HepG2 (cell line): Measurements from ENCODE around the gene DNM3. TPM values are rescaled to one million over a fixed set of nuclear protein-coding genes. Genes with fewer than 3 reads are reported as not detected.

ENCODE experiments used
- HDAC6 ChIP-seq: fragments of 200-600 bp; sonication (generic); IDR thresholded peaks from 2 replicates; pipeline ENCODE4 v1.7.0; 2017; ENCODE audit warnings: mild to moderate bottlenecking, antibody characterized with exemption, low read length, low read depth
- MBNL3 ChIP-seq: fragments of 250-450 bp; sonication (Bioruptor Pico); conservative IDR thresholded peaks from 2 replicates; pipeline ENCODE4 v1.8.0; 2022; ENCODE audit warnings: mild to moderate bottlenecking, inconsistent platforms
- SP4 ChIP-seq: sonication (generic); formaldehyde crosslinking; IDR thresholded peaks from 2 replicates; pipeline ENCODE4 v1.8.1; 2023; ENCODE audit warnings: mild to moderate bottlenecking, missing genetic modification reagents
- SPEN ChIP-seq: sonication (generic); formaldehyde crosslinking; IDR thresholded peaks from 2 replicates; pipeline ENCODE4 v1.5.1; 2020; ENCODE audit warnings: low read depth, mild to moderate bottlenecking, missing genetic modification reagents
- TAF1 ChIP-seq: sonication (generic); formaldehyde crosslinking; IDR thresholded peaks from 2 replicates; pipeline ENCODE4 v1.4.0; 2020; ENCODE audit warnings: missing genetic modification reagents
- ZFP90 ChIP-seq: sonication (generic); formaldehyde crosslinking; IDR thresholded peaks from 2 replicates; pipeline ENCODE4 v1.8.0; 2022; ENCODE audit warnings: missing genetic modification reagents, mild to moderate bottlenecking, inconsistent platforms, borderline replicate concordance
- ZMAT3 ChIP-seq: sonication (generic); formaldehyde crosslinking; conservative IDR thresholded peaks from 2 replicates; pipeline ENCODE4 v1.7.0; 2021; ENCODE audit warnings: missing genetic modification reagents
- ZNF230 ChIP-seq: sonication (generic); formaldehyde crosslinking; IDR thresholded peaks from 2 replicates; pipeline ENCODE4 v1.4.0; 2020; ENCODE audit warnings: mild to moderate bottlenecking, missing genetic modification reagents
- ZNF562 ChIP-seq: sonication (generic); formaldehyde crosslinking; IDR thresholded peaks from 2 replicates; pipeline ENCODE4 v1.8.0; 2022; ENCODE audit warnings: missing genetic modification reagents, borderline replicate concordance
- ZNF746 ChIP-seq: sonication (generic); formaldehyde crosslinking; IDR thresholded peaks from 2 replicates; pipeline ENCODE4 v1.8.0; 2022; ENCODE audit warnings: mild to moderate bottlenecking, missing genetic modification reagents
- ZNF749 ChIP-seq: sonication (generic); formaldehyde crosslinking; IDR thresholded peaks from 2 replicates; pipeline ENCODE4 v1.8.0; 2022; ENCODE audit warnings: mild to moderate bottlenecking, missing genetic modification reagents, moderate library complexity, borderline replicate concordance
- ZNF792 ChIP-seq: IDR thresholded peaks from 2 replicates; pipeline ENCODE4 v1.6.1; 2016
- ZNF816 ChIP-seq: sonication (generic); formaldehyde crosslinking; IDR thresholded peaks from 2 replicates; pipeline ENCODE4 v1.8.0; 2022; ENCODE audit warnings: missing genetic modification reagents, mild to moderate bottlenecking, borderline replicate concordance
- polyA plus RNA-seq, 8 experiments: library from polyadenylated mRNA; depleted of rRNA in 3 of 8; stranded (reverse) in 7 of 8; unstranded in 1 of 8; fragments of >200 nt; fragmentation: Illumina TruSeq in 4 of 8; extraction: Trizol in 4 of 8; gene quantifications; 2 replicates each; pipeline versions ENCODE4 v1.2.1 to v1.2.3, GENCODE V29; 2011 to 2016; ENCODE audit warnings: low read depth in 4 of 8, missing spikeins in 1 of 8, mixed read lengths in 1 of 8; ENCODE audit not compliant: insufficient read depth in 1 of 8
- total RNA-seq, 5 experiments: library from RNA; depleted of rRNA; stranded (reverse); fragments of >200 nt; fragmentation: Illumina TruSeq; extraction: Trizol; gene quantifications; 2 replicates each; pipeline ENCODE4 v1.2.3, GENCODE V29; 2016; ENCODE audit warnings: low read depth in 1 of 5
- TF ChIP-seq, protein P1 (sequence below): sonication (generic); formaldehyde crosslinking; IDR thresholded peaks from 2 replicates; pipeline ENCODE4 v1.4.0; 2020; ENCODE audit warnings: mild to moderate bottlenecking, missing genetic modification reagents
- TF ChIP-seq, protein P2 (sequence below): sonication (generic); formaldehyde crosslinking; IDR thresholded peaks from 2 replicates; pipeline ENCODE4 v1.8.1; 2023; ENCODE audit warnings: mild to moderate bottlenecking, missing genetic modification reagents
- TF ChIP-seq, protein P3 (sequence below): sonication (generic); formaldehyde crosslinking; IDR thresholded peaks from 2 replicates; pipeline ENCODE4 v1.4.0; 2020; ENCODE audit warnings: mild to moderate bottlenecking, low read depth, missing genetic modification reagents
- TF ChIP-seq, protein P4 (sequence below): sonication (generic); formaldehyde crosslinking; IDR thresholded peaks from 2 replicates; pipeline ENCODE4; 2020; ENCODE audit warnings: missing genetic modification reagents, mild to moderate bottlenecking, borderline replicate concordance

The DNM3 gene
- total and polyA plus RNA-seq, 2 of the 13 experiments (the other 11 are each of a cell fraction or from before 2014, with no cell fraction given), result 0.05 TPM; not detected in 1

DNA sequence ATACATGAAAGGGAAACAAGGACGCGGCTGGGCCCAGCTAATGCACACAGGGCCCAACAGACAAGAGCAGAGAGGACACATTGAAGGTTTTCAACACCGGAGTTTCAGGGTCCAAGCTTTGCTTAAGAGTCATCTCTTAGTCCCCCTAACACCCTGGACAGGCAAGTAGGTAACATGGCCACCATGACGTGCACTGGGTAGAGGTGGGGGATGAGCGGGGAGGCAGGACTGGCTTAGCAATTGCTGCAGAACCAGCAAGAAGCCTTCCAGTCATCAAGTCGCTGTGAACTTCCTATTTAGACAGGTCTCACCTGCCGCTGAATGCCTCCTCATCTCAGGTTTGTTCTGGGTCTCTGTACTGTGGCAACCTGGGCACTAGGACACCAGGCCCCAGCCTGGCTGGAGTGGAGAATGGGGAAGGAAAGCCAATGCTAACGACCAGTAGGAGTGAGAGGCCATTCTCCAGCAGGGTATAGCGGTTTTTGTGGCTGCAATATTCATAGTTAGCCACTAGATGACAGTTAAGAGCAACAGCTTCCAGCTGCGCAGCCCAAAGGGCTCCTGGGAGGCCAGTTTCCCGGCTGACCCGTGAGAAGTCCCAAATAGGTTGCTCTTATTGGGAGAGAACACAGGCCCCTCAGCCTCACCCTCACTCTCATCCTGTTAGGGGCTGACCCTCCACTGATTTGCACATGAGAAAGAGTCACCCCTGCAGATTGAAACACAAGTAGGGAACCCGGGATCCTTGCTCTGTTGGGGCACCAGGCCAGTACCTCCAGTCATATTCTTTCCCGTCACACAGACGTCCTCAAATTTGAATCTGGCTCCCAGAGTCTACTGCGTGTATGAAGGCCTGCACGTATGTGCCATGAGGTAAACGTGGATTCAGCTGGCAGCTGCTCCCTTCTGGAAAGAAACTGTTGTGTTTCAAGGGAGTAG, 608.6 kb downstream of the DNM3 start (continued):
- TF ChIP-seq, protein P1, sequence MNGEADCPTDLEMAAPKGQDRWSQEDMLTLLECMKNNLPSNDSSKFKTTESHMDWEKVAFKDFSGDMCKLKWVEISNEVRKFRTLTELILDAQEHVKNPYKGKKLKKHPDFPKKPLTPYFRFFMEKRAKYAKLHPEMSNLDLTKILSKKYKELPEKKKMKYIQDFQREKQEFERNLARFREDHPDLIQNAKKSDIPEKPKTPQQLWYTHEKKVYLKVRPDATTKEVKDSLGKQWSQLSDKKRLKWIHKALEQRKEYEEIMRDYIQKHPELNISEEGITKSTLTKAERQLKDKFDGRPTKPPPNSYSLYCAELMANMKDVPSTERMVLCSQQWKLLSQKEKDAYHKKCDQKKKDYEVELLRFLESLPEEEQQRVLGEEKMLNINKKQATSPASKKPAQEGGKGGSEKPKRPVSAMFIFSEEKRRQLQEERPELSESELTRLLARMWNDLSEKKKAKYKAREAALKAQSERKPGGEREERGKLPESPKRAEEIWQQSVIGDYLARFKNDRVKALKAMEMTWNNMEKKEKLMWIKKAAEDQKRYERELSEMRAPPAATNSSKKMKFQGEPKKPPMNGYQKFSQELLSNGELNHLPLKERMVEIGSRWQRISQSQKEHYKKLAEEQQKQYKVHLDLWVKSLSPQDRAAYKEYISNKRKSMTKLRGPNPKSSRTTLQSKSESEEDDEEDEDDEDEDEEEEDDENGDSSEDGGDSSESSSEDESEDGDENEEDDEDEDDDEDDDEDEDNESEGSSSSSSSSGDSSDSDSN, result peak; percentile 37
- TF ChIP-seq ZNF792 (CRISPR knock-in tag) (0 out of 2 replicates have a peak, but pooled peaks have one; percentile 10), MBNL3 (CRISPR knock-in tag) (no peak), SPEN (CRISPR knock-in tag) (peak; percentile 30; the same call in 1 of the 2 replicates), ZNF562 (CRISPR knock-in tag) (no peak), ZFP90 (CRISPR knock-in tag) (peak; percentile 73; the same call in 1 of the 2 replicates), HDAC6 (no peak), ZNF816 (CRISPR knock-in tag) (peak; percentile 41; the same call in 1 of the 2 replicates), ZNF746 (CRISPR knock-in tag) (0 out of 2 replicates have a peak, but pooled peaks have one; percentile 17), SP4 (CRISPR knock-in tag) (peak; percentile 21), ZNF749 (CRISPR knock-in tag) (peak; percentile 79; the same call in 1 of the 2 replicates), TAF1 (CRISPR knock-in tag) (peak; percentile 64), ZMAT3 (CRISPR knock-in tag) (0 out of 2 replicates have a peak, but pooled peaks have one; percentile 32), ZNF230 (CRISPR knock-in tag) (peak; percentile 35; the same call in 1 of the 2 replicates)
- TF ChIP-seq, protein P2, sequence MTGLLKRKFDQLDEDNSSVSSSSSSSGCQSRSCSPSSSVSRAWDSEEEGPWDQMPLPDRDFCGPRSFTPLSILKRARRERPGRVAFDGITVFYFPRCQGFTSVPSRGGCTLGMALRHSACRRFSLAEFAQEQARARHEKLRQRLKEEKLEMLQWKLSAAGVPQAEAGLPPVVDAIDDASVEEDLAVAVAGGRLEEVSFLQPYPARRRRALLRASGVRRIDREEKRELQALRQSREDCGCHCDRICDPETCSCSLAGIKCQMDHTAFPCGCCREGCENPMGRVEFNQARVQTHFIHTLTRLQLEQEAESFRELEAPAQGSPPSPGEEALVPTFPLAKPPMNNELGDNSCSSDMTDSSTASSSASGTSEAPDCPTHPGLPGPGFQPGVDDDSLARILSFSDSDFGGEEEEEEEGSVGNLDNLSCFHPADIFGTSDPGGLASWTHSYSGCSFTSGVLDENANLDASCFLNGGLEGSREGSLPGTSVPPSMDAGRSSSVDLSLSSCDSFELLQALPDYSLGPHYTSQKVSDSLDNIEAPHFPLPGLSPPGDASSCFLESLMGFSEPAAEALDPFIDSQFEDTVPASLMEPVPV (CRISPR knock-in tag), result peak; percentile 52; the same call in 1 of the 2 replicates
- TF ChIP-seq, protein P3, sequence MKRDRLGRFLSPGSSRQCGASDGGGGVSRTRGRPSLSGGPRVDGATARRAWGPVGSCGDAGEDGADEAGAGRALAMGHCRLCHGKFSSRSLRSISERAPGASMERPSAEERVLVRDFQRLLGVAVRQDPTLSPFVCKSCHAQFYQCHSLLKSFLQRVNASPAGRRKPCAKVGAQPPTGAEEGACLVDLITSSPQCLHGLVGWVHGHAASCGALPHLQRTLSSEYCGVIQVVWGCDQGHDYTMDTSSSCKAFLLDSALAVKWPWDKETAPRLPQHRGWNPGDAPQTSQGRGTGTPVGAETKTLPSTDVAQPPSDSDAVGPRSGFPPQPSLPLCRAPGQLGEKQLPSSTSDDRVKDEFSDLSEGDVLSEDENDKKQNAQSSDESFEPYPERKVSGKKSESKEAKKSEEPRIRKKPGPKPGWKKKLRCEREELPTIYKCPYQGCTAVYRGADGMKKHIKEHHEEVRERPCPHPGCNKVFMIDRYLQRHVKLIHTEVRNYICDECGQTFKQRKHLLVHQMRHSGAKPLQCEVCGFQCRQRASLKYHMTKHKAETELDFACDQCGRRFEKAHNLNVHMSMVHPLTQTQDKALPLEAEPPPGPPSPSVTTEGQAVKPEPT (CRISPR knock-in tag), result no peak
- TF ChIP-seq, protein P4, sequence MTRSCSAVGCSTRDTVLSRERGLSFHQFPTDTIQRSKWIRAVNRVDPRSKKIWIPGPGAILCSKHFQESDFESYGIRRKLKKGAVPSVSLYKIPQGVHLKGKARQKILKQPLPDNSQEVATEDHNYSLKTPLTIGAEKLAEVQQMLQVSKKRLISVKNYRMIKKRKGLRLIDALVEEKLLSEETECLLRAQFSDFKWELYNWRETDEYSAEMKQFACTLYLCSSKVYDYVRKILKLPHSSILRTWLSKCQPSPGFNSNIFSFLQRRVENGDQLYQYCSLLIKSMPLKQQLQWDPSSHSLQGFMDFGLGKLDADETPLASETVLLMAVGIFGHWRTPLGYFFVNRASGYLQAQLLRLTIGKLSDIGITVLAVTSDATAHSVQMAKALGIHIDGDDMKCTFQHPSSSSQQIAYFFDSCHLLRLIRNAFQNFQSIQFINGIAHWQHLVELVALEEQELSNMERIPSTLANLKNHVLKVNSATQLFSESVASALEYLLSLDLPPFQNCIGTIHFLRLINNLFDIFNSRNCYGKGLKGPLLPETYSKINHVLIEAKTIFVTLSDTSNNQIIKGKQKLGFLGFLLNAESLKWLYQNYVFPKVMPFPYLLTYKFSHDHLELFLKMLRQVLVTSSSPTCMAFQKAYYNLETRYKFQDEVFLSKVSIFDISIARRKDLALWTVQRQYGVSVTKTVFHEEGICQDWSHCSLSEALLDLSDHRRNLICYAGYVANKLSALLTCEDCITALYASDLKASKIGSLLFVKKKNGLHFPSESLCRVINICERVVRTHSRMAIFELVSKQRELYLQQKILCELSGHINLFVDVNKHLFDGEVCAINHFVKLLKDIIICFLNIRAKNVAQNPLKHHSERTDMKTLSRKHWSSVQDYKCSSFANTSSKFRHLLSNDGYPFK (CRISPR knock-in tag), result peak; percentile 79; the same call in 1 of the 2 replicates
